ENCODE data around the gene MRTFA.
"Not testable (repeated sequence)": the region's sequence is repeated elsewhere in the genome, so short reads cannot be mapped to it uniquely, and the experiment has no call there.

The MRTFA gene

GRCh38 chr22:40636380-40637182 lies at the start of gene MRTFA:
Gene MRTFA, minus strand, starts transcription at chr22:40636719.
- peak; percentile 99 for DNase-seq

GRCh38 chr22:40685406-40685805 lies 48.9 kb upstream of the MRTFA start:
- no peak for DNase-seq

- no peak for DNase-seq
Observed at GRCh38 chr22:40684728-40685127, 48.2 kb upstream of the MRTFA start.

- no peak for DNase-seq
Observed at GRCh38 chr22:40681451-40681850, 44.9 kb upstream of the MRTFA start.

- DNase-seq: no peak
Observed at GRCh38 chr22:40680819-40681183, 44.3 kb upstream of the MRTFA start.

GRCh38 chr22:40679964-40680818 lies 43.7 kb upstream of the MRTFA start:
- DNase-seq: no peak

GRCh38 chr22:40679249-40679963 lies 42.9 kb upstream of the MRTFA start, which contains the start of gene MCHR1:
Gene MCHR1, plus strand, starts transcription at chr22:40679484. Its CDS starts 169 bp downstream, at chr22:40679653.
- no peak for DNase-seq

- no peak for DNase-seq
Observed at GRCh38 chr22:40678493-40679248, 42.2 kb upstream of the MRTFA start.

GRCh38 chr22:40676644-40677043 lies 40.1 kb upstream of the MRTFA start:
- DNase-seq: no peak

- not testable (repeated sequence) for DNase-seq
Observed at GRCh38 chr22:40676166-40676565, 39.6 kb upstream of the MRTFA start.

GRCh38 chr22:40674274-40674673 lies 37.8 kb upstream of the MRTFA start:
- DNase-seq: no peak

- DNase-seq: no peak
Observed at GRCh38 chr22:40673017-40673416, 36.5 kb upstream of the MRTFA start.

- no peak for DNase-seq
Observed at GRCh38 chr22:40671796-40672360, 35.4 kb upstream of the MRTFA start.

GRCh38 chr22:40671369-40671768 lies 34.9 kb upstream of the MRTFA start:
- no peak for DNase-seq

GRCh38 chr22:40670058-40670457 lies 33.5 kb upstream of the MRTFA start:
- DNase-seq: no peak

- no peak for DNase-seq
Observed at GRCh38 chr22:40668611-40669411, 32.3 kb upstream of the MRTFA start.

- DNase-seq: no peak
Observed at GRCh38 chr22:40666151-40666848, 29.8 kb upstream of the MRTFA start.

GRCh38 chr22:40665312-40665711 lies 28.8 kb upstream of the MRTFA start:
- DNase-seq: no peak

- DNase-seq: no peak
Observed at GRCh38 chr22:40661671-40662070, 25.2 kb upstream of the MRTFA start.

GRCh38 chr22:40660730-40661129 lies 24.2 kb upstream of the MRTFA start:
- no peak for DNase-seq

GRCh38 chr22:40659166-40659565 lies 22.6 kb upstream of the MRTFA start:
- DNase-seq: no peak

Measured in NCI-H1436 (cell line).